Upper lobe of left lung (tissue), 6 donors: ENCODE data around the gene RNH1. TPM values are rescaled to one million over a fixed set of nuclear protein-coding genes. Genes with fewer than 3 reads are reported as not detected.

Experiments
- ATAC-seq, 2 donors: fragments of 200-7000 bp; cut with Tn5 transposase; one replicate each; pipeline ENCODE4 v1.9.1; 2022; ENCODE audit warnings: mild to moderate bottlenecking in 2 of 2, moderate library complexity in 2 of 2; ENCODE audit not compliant: low FRiP score in 2 of 2
- DNase-seq, 2 donors: peaks; one replicate each; pipeline ENCODE4 v3.0.0-alpha.2; 2019 to 2020
- H3K27ac ChIP-seq, 4 donors: fragments of 200-600 bp; sonication (generic); one replicate each; pipeline ENCODE4 v1.5.1; 2016 to 2019
- H3K27me3 ChIP-seq, 4 donors: fragments of 200-600 bp; sonication (generic); one replicate each; pipeline ENCODE4 v1.5.1; 2017 to 2019
- H3K36me3 ChIP-seq, 4 donors: fragments of 200-600 bp; sonication (generic); one replicate each; pipeline ENCODE4 v1.5.1; 2016 to 2019
- H3K4me1 ChIP-seq, 4 donors: fragments of 200-600 bp; sonication (generic); one replicate each; pipeline ENCODE4 v1.5.1; 2018 to 2019
- H3K4me3 ChIP-seq, 4 donors: fragments of 200-600 bp; sonication (generic); one replicate each; pipeline ENCODE4 v1.5.1; 2017 to 2019; ENCODE audit warnings: mild to moderate bottlenecking in 2 of 4, moderate library complexity in 1 of 4
- H3K9me3 ChIP-seq, 4 donors: fragments of 200-600 bp; sonication (generic); one replicate each; pipeline ENCODE4 v1.5.1; 2018 to 2019
- CTCF ChIP-seq, 6 experiments: fragments of 450-650 bp in 4 of 6; fragments of 200-600 bp in 2 of 6; sonication (generic) in 2 of 6; IDR thresholded peaks; one replicate each; pipeline ENCODE4 v1.5.1; 2016 to 2019; ENCODE audit warnings: antibody characterized with exemption in 6 of 6
- EP300 ChIP-seq, 4 donors: sonication (generic); formaldehyde crosslinking; IDR thresholded peaks; one replicate each; pipeline ENCODE4 v1.5.1; 2017; ENCODE audit warnings: antibody characterized with exemption in 4 of 4, control low read depth in 2 of 4
- POLR2A ChIP-seq, 4 donors: fragments of 450-650 bp; IDR thresholded peaks; one replicate each; pipeline ENCODE4 v1.5.1; 2016 to 2017; ENCODE audit warnings: antibody characterized with exemption in 4 of 4, mild to moderate bottlenecking in 2 of 4
- POLR2AphosphoS5 ChIP-seq, 2 donors: sonication (generic); formaldehyde crosslinking; IDR thresholded peaks; one replicate each; pipeline ENCODE4 v1.5.1; 2017; ENCODE audit warnings: antibody characterized with exemption in 2 of 2
- WGBS, 2 donors: methylation state at CpG; one replicate each; pipeline ENCODE4 v1.1.5; 2017 to 2018; 5-methylcytosine and 5-hydroxymethylcytosine counted together
- total RNA-seq, 6 donors: library from RNA; depleted of rRNA in 4 of 6; stranded (reverse); fragments of >200 nt in 4 of 6; gene quantifications; one replicate each; pipeline versions ENCODE4 v1.1.0 to v1.2.1, GENCODE V29; 2016 to 2021
- donor health status: DM: no; HTN: no; CAD: no; lungs with moderate emphysema.
- donor health status: DM: no; HTN: yes; CAD: no; lungs with severe emphysema.

The RNH1 gene
- total RNA-seq, 6 donors from 2014 or later, result 236 to 374 (median 339) TPM

- WGBS, 2 donors, result 79 to 100% methylated on average over 3 of the region's 5 CpGs
- DNase-seq, result no peak
- peak in 1 of 2 donors; percentile 17 for ATAC-seq
- Histone ChIP-seq H3K27ac (no peak overlapping the region), H3K27me3 (no peaks in the 10 kb centered on the region), H3K4me3 (no peak overlapping the region), H3K9me3 (no peaks in the 10 kb centered on the region), H3K4me1 (no peaks in the 10 kb centered on the region), H3K36me3 (no peaks in the 10 kb centered on the region)
- TF ChIP-seq CTCF (IDR thresholded peaks at IDR 0.05) (no peak), EP300 (IDR thresholded peaks at IDR 0.05) (no peak), POLR2AphosphoS5 (IDR thresholded peaks at IDR 0.05) (no peak), POLR2A (IDR thresholded peaks at IDR 0.05) (no peak)
Measured at GRCh38 chr11:544817-545166, 37.8 kb upstream of the RNH1 start.

GRCh38 chr11:541433-541885, 34.4 kb upstream of the RNH1 start:
- Histone ChIP-seq H3K36me3 (no peaks in the 10 kb centered on the region), H3K4me3 (no peak overlapping the region), H3K9me3 (no peaks in the 10 kb centered on the region), H3K4me1 (peaks cover 15 to 17% (median 16%) of the 10 kb centered on the region in 4 donors), H3K27ac (no peak overlapping the region), H3K27me3 (no peaks in the 10 kb centered on the region)
- DNase-seq (peak in 1 of 2 donors; percentile 75), ATAC-seq (no peak)
- 90 to 94% methylated on average over 19 of the region's 20 CpGs for WGBS, 2 donors
- TF ChIP-seq POLR2AphosphoS5 (IDR thresholded peaks at IDR 0.05), result no peak
- TF ChIP-seq POLR2A (IDR thresholded peaks at IDR 0.05), result no peak
- no peak for TF ChIP-seq CTCF (IDR thresholded peaks at IDR 0.05)
- TF ChIP-seq EP300 (IDR thresholded peaks at IDR 0.05), result no peak

GRCh38 chr11:540583-541432, 33.8 kb upstream of the RNH1 start:
- Histone ChIP-seq H3K36me3 (no peaks in the 10 kb centered on the region), H3K9me3 (no peaks in the 10 kb centered on the region), H3K4me1 (peaks cover 21 to 23% (median 22%) of the 10 kb centered on the region in 4 donors), H3K4me3 (no peak overlapping the region), H3K27ac (no peak overlapping the region), H3K27me3 (no peaks in the 10 kb centered on the region)
- DNase-seq (peak in 1 of 2 donors; percentile 80), ATAC-seq (no peak)
- TF ChIP-seq POLR2AphosphoS5 (IDR thresholded peaks at IDR 0.05) (no peak), EP300 (IDR thresholded peaks at IDR 0.05) (no peak), CTCF (IDR thresholded peaks at IDR 0.05) (no peak), POLR2A (IDR thresholded peaks at IDR 0.05) (no peak)
- WGBS, 2 donors, result 80 to 90% methylated on average over 1 to 21 of the region's 23 CpGs

GRCh38 chr11:539971-540481, 33.0 kb upstream of the RNH1 start:
- TF ChIP-seq EP300 (IDR thresholded peaks at IDR 0.05), result no peak
- TF ChIP-seq POLR2A (IDR thresholded peaks at IDR 0.05), result no peak
- no peak for TF ChIP-seq CTCF (IDR thresholded peaks at IDR 0.05)
- TF ChIP-seq POLR2AphosphoS5 (IDR thresholded peaks at IDR 0.05), result no peak
- Histone ChIP-seq H3K36me3 (no peaks in the 10 kb centered on the region), H3K27ac (no peak overlapping the region), H3K4me3 (no peak overlapping the region), H3K4me1 (peaks cover 21 to 24% (median 23%) of the 10 kb centered on the region in 4 donors), H3K9me3 (no peaks in the 10 kb centered on the region), H3K27me3 (no peaks in the 10 kb centered on the region)
- 89% methylated on average over 4 of the region's 8 CpGs; no CpG with 5 or more reads in 1 of the 2 donors for WGBS, 2 donors
- DNase-seq (peak in 1 of 2 donors; percentile 68), ATAC-seq (no peak)
